LNCaP clone FGC (cell line): ENCODE measurements around the gene CCDC102A.

Source experiments
- DNase-seq: peaks from one replicate; pipeline ENCODE4 v3.0.0-alpha.2; 2011; ENCODE audit warnings: low read depth
- H3K4me3 ChIP-seq: 2 replicates; pipeline ENCODE4 v1.5.1; 2011; ENCODE audit warnings: mild to moderate bottlenecking, low read depth, low read length, control low read depth
- CTCF ChIP-seq: IDR thresholded peaks from 2 replicates; pipeline ENCODE4 v1.5.1; 2012; ENCODE audit warnings: mild to moderate bottlenecking; ENCODE audit not compliant: control insufficient read depth, insufficient read depth; ENCODE audit errors: extremely low read depth

CCDC102A gene

GRCh38 chr16:57576429-57576870 is 40.1 kb upstream of the CCDC102A start:
- TF ChIP-seq CTCF = peak; percentile 97
- no peak overlapping the region for H3K4me3 ChIP-seq
- peak; percentile 25 for DNase-seq

- DNase-seq = no peak
- no peak overlapping the region for H3K4me3 ChIP-seq
These were observed 39.3 kb upstream of the CCDC102A start for GRCh38 chr16:57575468-57576277.

GRCh38 chr16:57574646-57575467 is 38.5 kb upstream of the CCDC102A start:
- no peak overlapping the region for H3K4me3 ChIP-seq
- TF ChIP-seq CTCF = no peak
- DNase-seq = no peak

More at GRCh38 chr16:57575468-57576277, 39.3 kb upstream of the CCDC102A start:
- TF ChIP-seq CTCF = no peak

GRCh38 chr16:57574086-57574485 is 37.7 kb upstream of the CCDC102A start:
- no peak overlapping the region for H3K4me3 ChIP-seq
- DNase-seq = no peak
- TF ChIP-seq CTCF = no peak

GRCh38 chr16:57572978-57573728 is 36.8 kb upstream of the CCDC102A start:
- no peak overlapping the region for H3K4me3 ChIP-seq
- TF ChIP-seq CTCF = no peak
- DNase-seq = no peak

- DNase-seq = no peak
- TF ChIP-seq CTCF = no peak
- no peak overlapping the region for H3K4me3 ChIP-seq
These were observed 34.7 kb upstream of the CCDC102A start for GRCh38 chr16:57571098-57571497.
